Ovary (tissue), 9 donors: ENCODE data around the gene SPAG9. TPM values are rescaled to one million over a fixed set of nuclear protein-coding genes. Genes with fewer than 3 reads are reported as not detected.

Experiments
- DNase-seq, 5 donors: peaks; one replicate each; pipeline ENCODE4 v3.0.0-alpha.2; 2019 to 2020
- H3K27ac ChIP-seq, 2 donors: fragments of 200-600 bp; one replicate each; pipeline versions ENCODE4 v1.5.1 to v1.8.0; 2019 to 2022
- H3K27me3 ChIP-seq: fragments of 200-600 bp; one replicate; pipeline ENCODE4 v1.8.0; 2022
- H3K36me3 ChIP-seq: fragments of 200-600 bp; sonication (generic); one replicate; pipeline ENCODE4 v1.5.1; 2019
- H3K4me1 ChIP-seq: one replicate; pipeline ENCODE4 v1.8.1; 2013; ENCODE audit warnings: mild to moderate bottlenecking, moderate library complexity; ENCODE audit not compliant: insufficient read depth
- H3K4me3 ChIP-seq: fragments of 200-600 bp; sonication (generic); one replicate; pipeline ENCODE4 v1.5.1; 2017
- H3K9me3 ChIP-seq, 2 donors: fragments of 200-600 bp in 1 of 2; sonication (generic) in 1 of 2; one replicate each; pipeline versions ENCODE4 v1.5.1 to v1.8.1; 2013 to 2019; ENCODE audit warnings: mild to moderate bottlenecking in 1 of 2, moderate library complexity in 1 of 2
- EP300 ChIP-seq: sonication (generic); formaldehyde crosslinking; IDR thresholded peaks from one replicate; pipeline ENCODE4 v1.6.1; 2017; ENCODE audit warnings: antibody characterized with exemption
- POLR2A ChIP-seq: fragments of 450-650 bp; IDR thresholded peaks from one replicate; pipeline ENCODE4 v1.6.1; 2017; ENCODE audit warnings: antibody characterized with exemption, mild to moderate bottlenecking, moderate library complexity
- WGBS, 3 donors: extraction: QIAGEN DNeasy Blood & Tissue Kit in 1 of 3; methylation state at CpG; one replicate each; pipeline versions ENCODE4 v1.1.5 to v1.1.7; 2013 to 2017; 5-methylcytosine and 5-hydroxymethylcytosine counted together
- intact Hi-C, 4 donors: fragments of 100-400 bp; cut with DNase I; formaldehyde crosslinking; loops; one replicate each; pipeline versions ENCODE4 v1.11.0 to v1.15.1; 2022 to 2023
- polyA plus RNA-seq, 2 donors: library from polyadenylated mRNA; stranded (reverse); fragments of 200-250 nt in 1 of 2; fragments of 350-450 nt in 1 of 2; fragmentation: Illumina TruSeq in 1 of 2; extraction: RNeasy Lipid Tissue Mini Kit (QIAGEN cat#74804) in 1 of 2; gene quantifications; one replicate each; pipeline ENCODE4 v1.2.3, GENCODE V29; 2013 to 2014
- total RNA-seq, 7 donors: library from RNA; depleted of rRNA in 2 of 7; stranded (reverse); fragments of >200 nt in 2 of 7; fragmentation: NEBNext Ultra II Directional in 3 of 7; extraction: Animal tissue kit (Norgen Biotek cat#: 25700) in 3 of 7; gene quantifications; one replicate each; pipeline versions ENCODE4 v1.1.0 to v1.2.4, GENCODE V29; 2016 to 2023
- TF ChIP-seq, protein P1 (sequence below), 3 donors: fragments of 450-650 bp in 2 of 3; fragments of 200-600 bp in 1 of 3; IDR thresholded peaks; one replicate each; pipeline versions ENCODE4 v1.5.1 to v1.8.0; 2016 to 2022; ENCODE audit warnings: antibody characterized with exemption in 3 of 3, mild to moderate bottlenecking in 1 of 3
- donor health status: DM: no; HTN: no; CAD: no; lungs with moderate emphysema.
- donor health status: DM: no; HTN: no; CAD: no.
- donor health status: Bipolar disorder and iron deficiency.
- donor health status: DM: yes; HTN: yes; CAD: no.
- donor health status: DM: no; HTN: no; CAD: no.
- donor health status: DM: yes; HTN: yes; CAD: no.

Gene SPAG9
- total and polyA plus RNA-seq, 9 donors = 28.8 to 103 (median 79.4) TPM

DNA sequence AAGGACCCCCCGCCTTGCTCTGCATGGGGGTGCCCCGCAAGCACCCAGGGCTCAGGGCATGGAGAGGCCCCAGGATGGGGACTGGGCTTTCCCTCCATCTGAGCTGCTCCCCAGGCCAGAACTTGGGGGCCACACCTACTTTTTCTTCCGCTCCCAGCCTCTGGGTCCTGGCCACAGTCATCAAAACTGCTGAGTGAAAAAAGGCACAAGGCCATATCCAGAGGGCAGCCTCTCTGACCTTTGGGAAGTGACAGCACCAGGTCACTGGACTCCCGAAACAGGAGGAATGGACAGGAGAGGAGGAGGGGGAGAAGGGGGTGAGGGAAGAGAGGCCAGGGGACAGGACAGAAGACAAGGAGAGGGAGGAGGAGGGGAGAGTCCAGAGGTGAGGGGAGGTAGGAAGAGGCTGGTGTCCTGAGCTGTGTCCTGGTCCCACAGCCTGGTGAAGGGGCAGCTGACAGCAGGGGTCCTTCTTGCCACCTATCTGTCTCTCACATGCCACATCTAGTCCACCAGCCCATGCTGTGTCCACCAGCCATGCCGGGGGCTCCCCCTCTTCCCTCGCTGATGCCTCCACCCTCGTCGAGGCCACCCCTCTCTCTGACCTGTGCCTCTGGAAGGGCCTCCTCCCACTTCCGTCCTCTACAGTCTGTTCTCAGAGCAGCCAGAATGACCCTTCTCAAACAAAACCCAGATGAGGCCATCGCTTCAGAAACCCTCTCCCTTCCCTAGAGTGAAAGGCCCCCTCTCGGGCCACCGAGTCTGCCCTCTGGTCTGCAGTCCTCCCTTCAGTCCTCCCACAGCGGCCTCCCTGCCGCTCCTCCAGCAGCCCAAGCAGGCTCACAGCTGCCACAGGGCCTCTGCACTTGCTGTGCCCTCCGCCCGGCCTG is 180.6 kb downstream of the SPAG9 start:
- DNase-seq = peak in 2 of 5 donors; percentile 13 to 23
- 88 to 91% (median 90%) methylated on average over 16 of the region's 16 CpGs for whole genome bisulfite sequencing, 3 donors
- H3K36me3 ChIP-seq = no peaks in the 10 kb centered on the region
- TF ChIP-seq, protein P1, sequence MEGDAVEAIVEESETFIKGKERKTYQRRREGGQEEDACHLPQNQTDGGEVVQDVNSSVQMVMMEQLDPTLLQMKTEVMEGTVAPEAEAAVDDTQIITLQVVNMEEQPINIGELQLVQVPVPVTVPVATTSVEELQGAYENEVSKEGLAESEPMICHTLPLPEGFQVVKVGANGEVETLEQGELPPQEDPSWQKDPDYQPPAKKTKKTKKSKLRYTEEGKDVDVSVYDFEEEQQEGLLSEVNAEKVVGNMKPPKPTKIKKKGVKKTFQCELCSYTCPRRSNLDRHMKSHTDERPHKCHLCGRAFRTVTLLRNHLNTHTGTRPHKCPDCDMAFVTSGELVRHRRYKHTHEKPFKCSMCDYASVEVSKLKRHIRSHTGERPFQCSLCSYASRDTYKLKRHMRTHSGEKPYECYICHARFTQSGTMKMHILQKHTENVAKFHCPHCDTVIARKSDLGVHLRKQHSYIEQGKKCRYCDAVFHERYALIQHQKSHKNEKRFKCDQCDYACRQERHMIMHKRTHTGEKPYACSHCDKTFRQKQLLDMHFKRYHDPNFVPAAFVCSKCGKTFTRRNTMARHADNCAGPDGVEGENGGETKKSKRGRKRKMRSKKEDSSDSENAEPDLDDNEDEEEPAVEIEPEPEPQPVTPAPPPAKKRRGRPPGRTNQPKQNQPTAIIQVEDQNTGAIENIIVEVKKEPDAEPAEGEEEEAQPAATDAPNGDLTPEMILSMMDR (IDR thresholded peaks at IDR 0.05) = no peak
- TF ChIP-seq EP300 (no peak), POLR2A (no peak)
- H3K9me3 ChIP-seq = no peaks in the 10 kb centered on the region
- no peaks in the 10 kb centered on the region for H3K4me1 ChIP-seq
- no peak overlapping the region for H3K27ac ChIP-seq
- H3K27me3 ChIP-seq = no peaks in the 10 kb centered on the region
- no peak overlapping the region for H3K4me3 ChIP-seq
- intact Hi-C loops = no loop called here

DNA sequence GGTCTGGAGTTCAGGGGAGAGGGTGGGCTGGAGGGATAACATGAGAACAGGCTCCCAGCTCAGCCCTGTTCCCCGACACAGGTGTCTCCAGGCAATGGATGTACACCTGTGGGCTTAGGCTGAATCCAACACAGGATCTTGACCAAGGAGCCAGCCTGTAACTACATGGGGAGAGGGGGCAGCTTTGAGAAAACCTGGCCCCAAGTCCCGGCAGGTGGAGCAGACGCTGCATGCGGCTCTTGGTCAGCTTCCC is 181.2 kb downstream of the SPAG9 start:
- H3K4me3 ChIP-seq = no peak overlapping the region
- no peaks in the 10 kb centered on the region for H3K4me1 ChIP-seq
- 92 to 96% (median 93%) methylated on average over 4 of the region's 4 CpGs for WGBS, 3 donors
- DNase-seq = peak in 1 of 5 donors; percentile 19
- no peaks in the 10 kb centered on the region for H3K36me3 ChIP-seq
- no peak for TF ChIP-seq POLR2A
- no peak for TF ChIP-seq EP300
- TF ChIP-seq, protein P1 (IDR thresholded peaks at IDR 0.05) = no peak
- H3K27me3 ChIP-seq = no peaks in the 10 kb centered on the region
- H3K9me3 ChIP-seq = no peaks in the 10 kb centered on the region
- H3K27ac ChIP-seq = no peak overlapping the region
- intact Hi-C loops = no loop called here

DNA sequence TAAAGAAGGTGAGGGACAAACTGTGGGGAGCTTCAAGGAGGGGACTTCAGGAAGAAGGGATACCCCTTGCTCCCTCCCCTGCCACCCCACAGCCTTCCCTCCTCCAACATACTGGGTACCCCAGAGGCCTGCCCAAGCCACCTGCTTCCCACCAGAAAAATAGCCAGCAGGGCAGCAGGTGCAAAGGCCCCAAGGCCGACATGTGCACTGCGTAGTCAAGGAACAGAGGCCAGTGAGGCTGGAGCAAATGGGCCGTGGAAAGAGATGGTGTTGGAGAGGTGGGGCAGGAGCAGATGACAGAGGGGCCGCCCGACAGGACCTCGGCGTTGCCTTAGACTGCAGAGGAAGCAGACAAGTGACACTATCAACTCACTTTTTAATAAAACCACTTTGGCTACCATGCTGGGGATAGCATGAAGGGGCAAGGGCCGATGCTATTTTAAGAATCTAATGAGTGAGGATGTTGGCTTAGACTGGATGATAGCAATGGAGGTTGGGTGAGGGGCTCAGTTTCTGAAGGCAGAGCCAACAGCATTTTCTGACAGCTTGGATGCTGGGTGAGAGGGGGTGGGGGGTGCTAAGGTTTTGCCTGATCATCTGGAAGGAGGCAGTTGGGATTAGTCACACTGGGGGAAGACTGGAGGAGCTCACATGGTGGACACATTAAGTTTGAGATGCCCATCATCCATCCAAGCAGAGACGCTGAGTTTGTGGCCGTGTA is 181.7 kb downstream of the SPAG9 start:
- Histone ChIP-seq H3K27me3 (no peaks in the 10 kb centered on the region), H3K27ac (no peak overlapping the region), H3K36me3 (no peaks in the 10 kb centered on the region), H3K9me3 (no peaks in the 10 kb centered on the region), H3K4me1 (no peaks in the 10 kb centered on the region), H3K4me3 (no peak overlapping the region)
- intact Hi-C loops = no loop called here
- peak in 1 of 5 donors; percentile 27 for DNase-seq
- TF ChIP-seq, protein P1 (IDR thresholded peaks at IDR 0.05) = no peak
- no peak for TF ChIP-seq EP300
- 92 to 93% (median 92%) methylated on average over 10 of the region's 10 CpGs for WGBS, 3 donors

DNA sequence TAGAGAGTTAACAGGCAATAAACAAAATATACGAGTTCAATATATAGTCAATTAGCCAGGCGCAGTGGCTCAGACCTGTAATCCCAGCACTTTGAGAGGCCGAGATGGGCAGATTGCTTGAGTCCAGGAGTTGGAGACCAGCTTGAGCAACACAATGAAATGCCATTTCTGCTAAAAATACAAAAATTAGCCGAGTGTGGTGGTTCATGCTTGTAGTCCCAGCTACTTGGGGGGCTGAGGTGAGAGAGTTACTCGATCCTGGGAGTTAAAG is 184.7 kb downstream of the SPAG9 start:
- no peaks in the 10 kb centered on the region for H3K36me3 ChIP-seq
- no peak overlapping the region for H3K4me3 ChIP-seq
- intact Hi-C loops = no loop called here
- no peaks in the 10 kb centered on the region for H3K27me3 ChIP-seq
- TF ChIP-seq POLR2A = no peak
- no peak for TF ChIP-seq EP300
- TF ChIP-seq, protein P1 (IDR thresholded peaks at IDR 0.05) = no peak
- no peaks in the 10 kb centered on the region for H3K9me3 ChIP-seq
- no peak for DNase-seq
- peaks cover 2% of the 10 kb centered on the region for H3K4me1 ChIP-seq
- no peak overlapping the region for H3K27ac ChIP-seq
- 90 to 93% (median 92%) methylated on average over 5 of the region's 5 CpGs for WGBS, 3 donors
